ENCODE results near the gene RMP24.
"Not testable (repeated sequence)": the region's sequence is repeated elsewhere in the genome, so short reads cannot be mapped to it uniquely, and the experiment has no call there.

Gene RMP24

GRCh38 chr18:35999925-36000324 lies 27.4 kb downstream of the RMP24 start:
- H3K27me3 ChIP-seq (ENCODE audit: control insufficient read depth, insufficient read depth, low read length) = no peaks in the 10 kb centered on the region
- H3K9me3 ChIP-seq (ENCODE audit: control insufficient read depth, low read depth, low read length) = no peaks in the 10 kb centered on the region
- no peak overlapping the region for H3K9ac ChIP-seq (ENCODE audit: low read length)
- H3K4me1 ChIP-seq (ENCODE audit: control insufficient read depth, low read depth, low read length) = no peaks in the 10 kb centered on the region
- no peak overlapping the region for H3K4me3 ChIP-seq (ENCODE audit: low read length)
- no peaks in the 10 kb centered on the region for H3K36me3 ChIP-seq (ENCODE audit: control insufficient read depth, low read depth, low read length)
- no peak overlapping the region for H3K27ac ChIP-seq (ENCODE audit: low read length)

DNA sequence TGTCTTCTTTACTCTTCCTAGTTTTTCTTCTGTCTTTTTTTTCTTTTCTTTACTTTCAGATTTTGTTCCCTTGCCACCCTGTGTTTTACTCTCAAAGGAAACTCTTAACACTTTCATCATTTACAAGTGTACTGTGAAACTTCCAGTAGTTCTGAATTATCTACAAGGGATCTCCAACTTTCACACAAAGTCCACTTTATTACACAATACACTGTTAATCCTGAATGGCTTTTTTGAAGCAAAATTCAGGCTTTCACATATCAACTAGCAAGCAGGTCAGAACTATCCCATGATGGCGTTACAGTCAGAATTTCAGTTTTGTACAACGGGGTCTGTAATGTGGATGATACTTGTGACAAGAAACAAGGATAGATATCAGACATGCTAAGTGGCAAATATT lies 34.5 kb downstream of the RMP24 start:
- Histone ChIP-seq H3K27me3 (ENCODE audit: control insufficient read depth, insufficient read depth, low read length) (no peaks in the 10 kb centered on the region), H3K4me3 (ENCODE audit: low read length) (no peak overlapping the region), H3K9me3 (ENCODE audit: control insufficient read depth, low read depth, low read length) (no peaks in the 10 kb centered on the region), H3K9ac (ENCODE audit: low read length) (no peak overlapping the region), H3K4me1 (ENCODE audit: control insufficient read depth, low read depth, low read length) (no peaks in the 10 kb centered on the region), H3K36me3 (ENCODE audit: control insufficient read depth, low read depth, low read length) (no peaks in the 10 kb centered on the region), H3K27ac (ENCODE audit: low read length) (no peak overlapping the region)

DNA sequence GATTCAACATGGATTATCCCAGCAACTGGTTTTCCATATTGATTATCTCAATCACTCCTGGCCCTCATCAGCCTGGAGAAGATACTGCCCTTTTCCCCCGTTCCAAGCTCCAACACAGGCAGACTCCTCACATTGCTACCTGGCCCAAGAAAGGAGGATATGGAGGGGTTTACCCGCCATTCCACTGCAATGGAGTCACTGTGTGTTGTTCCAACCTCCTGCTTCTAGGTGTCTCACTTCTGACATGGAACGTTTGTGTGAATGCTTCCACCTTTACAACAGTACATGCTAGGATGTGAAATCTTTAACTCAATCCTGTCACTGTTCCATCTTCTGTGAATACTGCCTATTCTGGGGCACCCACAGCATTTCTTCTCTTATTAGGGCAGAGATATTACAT lies 36.7 kb downstream of the RMP24 start:
- Histone ChIP-seq H3K4me1 (ENCODE audit: control insufficient read depth, low read depth, low read length) (no peaks in the 10 kb centered on the region), H3K9me3 (ENCODE audit: control insufficient read depth, low read depth, low read length) (no peaks in the 10 kb centered on the region), H3K27ac (ENCODE audit: low read length) (no peak overlapping the region), H3K4me3 (ENCODE audit: low read length) (no peak overlapping the region), H3K27me3 (ENCODE audit: control insufficient read depth, insufficient read depth, low read length) (no peaks in the 10 kb centered on the region), H3K9ac (ENCODE audit: low read length) (no peak overlapping the region), H3K36me3 (ENCODE audit: control insufficient read depth, low read depth, low read length) (peaks cover 4% of the 10 kb centered on the region)

DNA sequence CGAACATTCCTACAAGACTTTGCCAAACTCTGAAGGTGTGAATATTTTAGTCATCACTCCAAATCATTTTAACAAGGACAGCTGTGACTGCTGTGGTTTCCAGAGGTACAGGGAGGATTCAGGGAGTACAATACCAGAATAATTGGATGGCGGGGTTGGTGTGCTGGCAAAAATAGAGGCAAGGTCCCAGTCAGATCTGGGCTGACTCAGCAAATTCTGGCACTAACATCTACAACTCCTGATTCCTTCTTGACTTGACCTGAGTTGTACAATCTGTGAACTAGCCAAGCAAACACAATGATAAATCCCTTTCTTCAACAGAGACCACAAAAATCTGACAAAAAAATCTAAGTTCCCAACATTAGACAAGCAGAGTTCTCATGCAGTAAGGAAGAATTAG lies 40.4 kb downstream of the RMP24 start:
- Histone ChIP-seq H3K27ac (ENCODE audit: low read length) (no peak overlapping the region), H3K36me3 (ENCODE audit: control insufficient read depth, low read depth, low read length) (peaks cover 4% of the 10 kb centered on the region), H3K4me1 (ENCODE audit: control insufficient read depth, low read depth, low read length) (no peaks in the 10 kb centered on the region), H3K9me3 (ENCODE audit: control insufficient read depth, low read depth, low read length) (no peaks in the 10 kb centered on the region), H3K27me3 (ENCODE audit: control insufficient read depth, insufficient read depth, low read length) (no peaks in the 10 kb centered on the region), H3K4me3 (ENCODE audit: low read length) (no peak overlapping the region), H3K9ac (ENCODE audit: low read length) (no peak overlapping the region)

DNA sequence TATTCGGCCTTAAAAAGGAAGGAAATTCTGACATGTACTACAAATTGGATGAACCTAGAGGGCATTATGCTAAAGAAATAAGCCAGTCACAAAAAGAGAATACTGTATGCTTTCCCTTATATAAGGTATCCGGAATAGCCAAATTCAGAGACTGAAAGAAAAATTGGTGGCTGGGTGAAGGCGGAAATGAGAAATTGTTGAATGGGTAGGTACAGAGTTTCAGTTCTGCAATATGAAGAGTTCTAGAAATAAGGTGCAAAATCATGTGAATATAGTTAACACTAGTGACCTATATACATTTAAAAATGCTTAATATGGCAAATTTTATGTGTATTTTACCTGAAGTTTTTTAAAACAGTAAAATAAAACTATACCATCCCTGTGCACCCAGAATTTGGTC lies 43.1 kb downstream of the RMP24 start:
- no peak overlapping the region for H3K27ac ChIP-seq (ENCODE audit: low read length)
- H3K4me3 ChIP-seq (ENCODE audit: low read length) = no peak overlapping the region

GRCh38 chr18:36017232-36017631 lies 44.8 kb downstream of the RMP24 start:
- Histone ChIP-seq H3K4me3 (ENCODE audit: low read length) (no peak overlapping the region), H3K27me3 (ENCODE audit: control insufficient read depth, insufficient read depth, low read length) (no peaks in the 10 kb centered on the region), H3K9me3 (ENCODE audit: control insufficient read depth, low read depth, low read length) (no peaks in the 10 kb centered on the region), H3K9ac (ENCODE audit: low read length) (no peak overlapping the region), H3K27ac (ENCODE audit: low read length) (no peak overlapping the region), H3K36me3 (ENCODE audit: control insufficient read depth, low read depth, low read length) (peaks cover 4% of the 10 kb centered on the region), H3K4me1 (ENCODE audit: control insufficient read depth, low read depth, low read length) (no peaks in the 10 kb centered on the region)

More for the DNA sequence above, 43.1 kb downstream of the RMP24 start:
- no peaks in the 10 kb centered on the region for H3K9me3 ChIP-seq (ENCODE audit: control insufficient read depth, low read depth, low read length)
- H3K27me3 ChIP-seq (ENCODE audit: control insufficient read depth, insufficient read depth, low read length) = no peaks in the 10 kb centered on the region
- no peak overlapping the region for H3K9ac ChIP-seq (ENCODE audit: low read length)
- peaks cover 4% of the 10 kb centered on the region for H3K36me3 ChIP-seq (ENCODE audit: control insufficient read depth, low read depth, low read length)
- H3K4me1 ChIP-seq (ENCODE audit: control insufficient read depth, low read depth, low read length) = no peaks in the 10 kb centered on the region

GRCh38 chr18:36020174-36020711 lies 47.8 kb downstream of the RMP24 start:
- Histone ChIP-seq H3K9ac (ENCODE audit: low read length) (no peak overlapping the region), H3K27me3 (ENCODE audit: control insufficient read depth, insufficient read depth, low read length) (no peaks in the 10 kb centered on the region), H3K27ac (ENCODE audit: low read length) (no peak overlapping the region), H3K4me3 (ENCODE audit: low read length) (no peak overlapping the region), H3K4me1 (ENCODE audit: control insufficient read depth, low read depth, low read length) (no peaks in the 10 kb centered on the region), H3K36me3 (ENCODE audit: control insufficient read depth, low read depth, low read length) (peaks cover 15% of the 10 kb centered on the region), H3K9me3 (ENCODE audit: control insufficient read depth, low read depth, low read length) (no peaks in the 10 kb centered on the region)

- Histone ChIP-seq H3K9me3 (ENCODE audit: control insufficient read depth, low read depth, low read length) (no peaks in the 10 kb centered on the region), H3K4me3 (ENCODE audit: low read length) (no peak overlapping the region), H3K36me3 (ENCODE audit: control insufficient read depth, low read depth, low read length) (peaks cover 35% of the 10 kb centered on the region), H3K27ac (ENCODE audit: low read length) (no peak overlapping the region), H3K27me3 (ENCODE audit: control insufficient read depth, insufficient read depth, low read length) (no peaks in the 10 kb centered on the region), H3K4me1 (ENCODE audit: control insufficient read depth, low read depth, low read length) (no peaks in the 10 kb centered on the region), H3K9ac (ENCODE audit: low read length) (no peak overlapping the region)
Measured at GRCh38 chr18:36023336-36023735, 50.9 kb downstream of the RMP24 start.

GRCh38 chr18:36024241-36024640 lies 51.8 kb downstream of the RMP24 start:
- H3K4me1 ChIP-seq (ENCODE audit: control insufficient read depth, low read depth, low read length); H3K27ac ChIP-seq (ENCODE audit: low read length); H3K27me3 ChIP-seq (ENCODE audit: control insufficient read depth, insufficient read depth, low read length); H3K9ac ChIP-seq (ENCODE audit: low read length); H3K4me3 ChIP-seq (ENCODE audit: low read length); H3K9me3 ChIP-seq (ENCODE audit: control insufficient read depth, low read depth, low read length): not testable (repeated sequence)
- H3K36me3 ChIP-seq (ENCODE audit: control insufficient read depth, low read depth, low read length) = peaks cover 44% of the 10 kb centered on the region

GRCh38 chr18:36025025-36025424 lies 52.5 kb downstream of the RMP24 start:
- Histone ChIP-seq H3K36me3 (ENCODE audit: control insufficient read depth, low read depth, low read length) (peaks cover 47% of the 10 kb centered on the region), H3K27me3 (ENCODE audit: control insufficient read depth, insufficient read depth, low read length) (no peaks in the 10 kb centered on the region), H3K27ac (ENCODE audit: low read length) (no peak overlapping the region)

DNA sequence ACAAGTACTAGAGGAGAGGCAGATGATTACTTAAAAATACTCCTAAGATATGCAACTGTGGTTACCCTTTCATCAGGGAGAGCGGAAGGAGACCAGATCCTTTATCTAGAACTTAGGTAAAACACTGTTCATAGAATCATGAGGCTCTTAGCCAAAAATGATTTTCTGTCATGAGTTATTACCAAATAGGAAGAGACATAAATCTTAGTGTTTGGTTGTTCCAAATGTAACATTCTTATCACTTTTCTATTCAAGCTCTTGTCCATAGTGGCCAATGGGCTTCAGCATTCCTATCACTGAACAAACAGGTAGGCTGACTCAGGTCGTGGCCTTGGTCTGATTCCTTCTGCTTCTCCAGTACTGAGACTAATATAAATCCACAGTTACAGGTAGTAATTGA lies 56.4 kb downstream of the RMP24 start:
- Histone ChIP-seq H3K36me3 (ENCODE audit: control insufficient read depth, low read depth, low read length) (peaks cover 55% of the 10 kb centered on the region), H3K4me1 (ENCODE audit: control insufficient read depth, low read depth, low read length) (no peaks in the 10 kb centered on the region), H3K27me3 (ENCODE audit: control insufficient read depth, insufficient read depth, low read length) (no peaks in the 10 kb centered on the region), H3K27ac (ENCODE audit: low read length) (no peak overlapping the region), H3K4me3 (ENCODE audit: low read length) (no peak overlapping the region), H3K9me3 (ENCODE audit: control insufficient read depth, low read depth, low read length) (no peaks in the 10 kb centered on the region), H3K9ac (ENCODE audit: low read length) (no peak overlapping the region)

More at GRCh38 chr18:36025025-36025424, 52.5 kb downstream of the RMP24 start:
- H3K9ac ChIP-seq (ENCODE audit: low read length) = no peak overlapping the region
- no peaks in the 10 kb centered on the region for H3K4me1 ChIP-seq (ENCODE audit: control insufficient read depth, low read depth, low read length)
- H3K9me3 ChIP-seq (ENCODE audit: control insufficient read depth, low read depth, low read length) = no peaks in the 10 kb centered on the region
- no peak overlapping the region for H3K4me3 ChIP-seq (ENCODE audit: low read length)

Measured in iPS-18a (cell line).